Mucosa of gallbladder (tissue), 1 donor: ENCODE measurements around the gene PSTPIP1. TPM values are rescaled to one million over a fixed set of nuclear protein-coding genes. Genes with fewer than 3 reads are reported as not detected.
A peak's percentile ranks its signal among the peaks of the same experiment; 100 is the strongest.

ENCODE experiments used
- DNase-seq: peaks from one replicate; pipeline ENCODE4 v3.0.0-alpha.2; 2020; ENCODE audit warnings: low spot score
- total RNA-seq: library from RNA; stranded (reverse); gene quantifications from one replicate; pipeline ENCODE4 v1.2.1, GENCODE V29; 2021
- donor health status: DM: no; HTN: no; CAD: no.

PSTPIP1 gene
- total RNA-seq, 1 donor from 2014 or later = 16.3 TPM

- peak; percentile 53 for DNase-seq
These were observed 74.7 kb downstream of the PSTPIP1 start for GRCh38 chr15:77069521-77070121.

- DNase-seq = no peak
These were observed 75.2 kb downstream of the PSTPIP1 start for GRCh38 chr15:77070180-77070494.

GRCh38 chr15:77070495-77071304, 75.8 kb downstream of the PSTPIP1 start, which contains the start of gene TSPAN3:
TSS of gene TSPAN3 (minus strand) at chr15:77071109. CDS start at chr15:77070954, 155 bp downstream.
- peak; percentile 93 for DNase-seq

- no peak for DNase-seq
These were observed 76.6 kb downstream of the PSTPIP1 start for GRCh38 chr15:77071305-77072223.

- no peak for DNase-seq
These were observed 79.4 kb downstream of the PSTPIP1 start for GRCh38 chr15:77074350-77074749.

- no peak for DNase-seq
These were observed 80.6 kb downstream of the PSTPIP1 start for GRCh38 chr15:77075528-77075927.

- DNase-seq = no peak
These were observed 81.5 kb downstream of the PSTPIP1 start for GRCh38 chr15:77076323-77076915.

GRCh38 chr15:77081971-77082370, 87.0 kb downstream of the PSTPIP1 start:
- no peak for DNase-seq

- DNase-seq = peak; percentile 90
These were observed 88.6 kb downstream of the PSTPIP1 start for GRCh38 chr15:77083381-77084160.

GRCh38 chr15:77084436-77084835, 89.5 kb downstream of the PSTPIP1 start:
- DNase-seq = no peak

- no peak for DNase-seq
These were observed 90.4 kb downstream of the PSTPIP1 start for GRCh38 chr15:77085297-77085696.

Other genes starting within 250 kb of the PSTPIP1 start
- gene SCAPER, start 89.8 kb upstream of the PSTPIP1 start, total RNA-seq = 20.7 TPM
- 34.3 TPM for gene RCN2, start 63.4 kb upstream of the PSTPIP1 start, total RNA-seq
- gene TSPAN3, start 76.0 kb downstream of the PSTPIP1 start, total RNA-seq = 430 TPM